Peyer's patch (tissue), 4 donors: ENCODE measurements around the gene NOTUM. TPM values are rescaled to one million over a fixed set of nuclear protein-coding genes. Genes with fewer than 3 reads are reported as not detected.
A peak's percentile ranks its signal among the peaks of the same experiment; 100 is the strongest.

Experiments
- DNase-seq, 3 donors: peaks; one replicate each; pipeline ENCODE4 v3.0.0-alpha.2; 2017 to 2019
- H3K27ac ChIP-seq, 4 donors: fragments of 200-600 bp; sonication (generic); one replicate each; pipeline ENCODE4 v1.5.1; 2016 to 2019
- H3K27me3 ChIP-seq, 2 donors: fragments of 200-600 bp; sonication (generic); one replicate each; pipeline ENCODE4 v1.5.1; 2019
- H3K36me3 ChIP-seq, 3 donors: fragments of 200-600 bp; sonication (generic); one replicate each; pipeline ENCODE4 v1.5.1; 2016 to 2019
- H3K4me1 ChIP-seq, 4 donors: fragments of 200-600 bp; sonication (generic); one replicate each; pipeline ENCODE4 v1.5.1; 2016 to 2019
- H3K4me3 ChIP-seq, 4 donors: fragments of 200-600 bp; sonication (generic); 1 replicate in 3 of 4; 2 replicates in 1 of 4; pipeline ENCODE4 v1.5.1; 2016 to 2019; ENCODE audit warnings: mild to moderate bottlenecking in 1 of 4
- H3K9me3 ChIP-seq, 4 donors: fragments of 200-600 bp; sonication (generic); one replicate each; pipeline ENCODE4 v1.5.1; 2016 to 2019; ENCODE audit warnings: mild to moderate bottlenecking in 1 of 4
- POLR2A ChIP-seq, 2 donors: fragments of 450-650 bp; IDR thresholded peaks; one replicate each; pipeline ENCODE4 v1.5.1; 2017; ENCODE audit warnings: antibody characterized with exemption in 2 of 2, mild to moderate bottlenecking in 2 of 2, moderate library complexity in 2 of 2
- total RNA-seq, 4 donors: library from RNA; depleted of rRNA; stranded (reverse); fragments of >200 nt; gene quantifications; one replicate each; pipeline ENCODE4 v1.1.0, GENCODE V29; 2016
- TF ChIP-seq, protein P1 (sequence below), 6 experiments: fragments of 450-650 bp in 4 of 6; fragments of 200-600 bp in 2 of 6; sonication (generic) in 1 of 6; IDR thresholded peaks; one replicate each; pipeline ENCODE4 v1.5.1; 2017 to 2019; ENCODE audit warnings: antibody characterized with exemption in 6 of 6, mild to moderate bottlenecking in 3 of 6, moderate library complexity in 1 of 6

The NOTUM gene
- total RNA-seq, 4 donors from 2014 or later: 1.2 TPM; not detected in 3

DNA sequence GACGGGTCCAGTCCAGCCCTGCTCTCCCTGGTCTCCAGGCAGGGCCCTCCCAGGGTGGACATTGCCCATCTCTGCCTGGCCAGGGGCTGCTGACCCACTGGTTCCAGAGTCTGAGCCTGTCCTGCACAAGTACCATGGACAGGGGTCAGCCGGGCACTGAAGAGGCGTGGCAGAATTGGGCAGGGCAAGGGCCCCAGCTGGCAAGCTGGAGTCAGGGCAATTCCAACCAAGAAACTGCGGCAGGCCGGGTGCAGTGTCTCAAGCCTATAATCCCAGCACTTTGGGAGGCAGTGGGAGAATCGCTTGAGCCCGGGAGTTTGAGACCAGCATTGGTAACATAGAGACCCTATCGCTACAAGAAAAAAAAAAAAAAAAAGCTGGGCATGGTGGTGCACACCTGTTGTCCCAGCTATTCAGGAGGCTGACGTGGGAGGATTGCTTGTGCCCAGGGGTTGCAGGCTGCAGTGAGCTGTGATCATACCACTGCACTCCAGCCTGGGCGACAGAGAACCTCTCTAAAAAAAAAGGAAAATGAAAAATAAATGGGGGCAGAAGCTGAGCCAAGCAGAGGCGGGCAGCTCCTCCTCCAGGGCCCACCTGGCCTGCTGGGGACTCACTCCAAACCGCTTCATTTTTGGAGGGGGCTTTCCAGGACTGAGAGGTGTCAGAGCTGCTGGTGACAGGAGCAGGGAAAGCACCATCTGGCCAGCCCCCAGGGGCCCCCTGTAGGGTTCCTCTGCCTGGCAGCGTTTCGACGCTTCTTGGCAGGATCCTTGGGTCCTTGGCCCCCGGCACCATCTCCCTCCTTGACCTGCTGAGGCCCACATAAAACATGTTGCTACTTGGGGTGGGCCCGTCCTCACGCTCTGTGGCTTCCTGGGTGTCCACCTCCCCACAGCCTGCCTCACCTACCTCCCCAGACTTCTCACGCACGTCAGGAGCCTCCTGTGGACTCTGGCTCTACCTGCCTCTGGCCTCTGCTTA lies 30.6 kb downstream of the NOTUM start:
- no peak overlapping the region for H3K4me3 ChIP-seq
- H3K27me3 ChIP-seq: no peaks in the 10 kb centered on the region
- DNase-seq: peak in 1 of 3 donors; percentile 69
- H3K27ac ChIP-seq: no peak overlapping the region
- peaks cover 0 to 32% (median 16%) of the 10 kb centered on the region in 4 donors for H3K4me1 ChIP-seq
- no peaks in the 10 kb centered on the region for H3K9me3 ChIP-seq
- no peak for TF ChIP-seq POLR2A (IDR thresholded peaks at IDR 0.05)
- TF ChIP-seq, protein P1, sequence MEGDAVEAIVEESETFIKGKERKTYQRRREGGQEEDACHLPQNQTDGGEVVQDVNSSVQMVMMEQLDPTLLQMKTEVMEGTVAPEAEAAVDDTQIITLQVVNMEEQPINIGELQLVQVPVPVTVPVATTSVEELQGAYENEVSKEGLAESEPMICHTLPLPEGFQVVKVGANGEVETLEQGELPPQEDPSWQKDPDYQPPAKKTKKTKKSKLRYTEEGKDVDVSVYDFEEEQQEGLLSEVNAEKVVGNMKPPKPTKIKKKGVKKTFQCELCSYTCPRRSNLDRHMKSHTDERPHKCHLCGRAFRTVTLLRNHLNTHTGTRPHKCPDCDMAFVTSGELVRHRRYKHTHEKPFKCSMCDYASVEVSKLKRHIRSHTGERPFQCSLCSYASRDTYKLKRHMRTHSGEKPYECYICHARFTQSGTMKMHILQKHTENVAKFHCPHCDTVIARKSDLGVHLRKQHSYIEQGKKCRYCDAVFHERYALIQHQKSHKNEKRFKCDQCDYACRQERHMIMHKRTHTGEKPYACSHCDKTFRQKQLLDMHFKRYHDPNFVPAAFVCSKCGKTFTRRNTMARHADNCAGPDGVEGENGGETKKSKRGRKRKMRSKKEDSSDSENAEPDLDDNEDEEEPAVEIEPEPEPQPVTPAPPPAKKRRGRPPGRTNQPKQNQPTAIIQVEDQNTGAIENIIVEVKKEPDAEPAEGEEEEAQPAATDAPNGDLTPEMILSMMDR (IDR thresholded peaks at IDR 0.05): no peak
- no peaks in the 10 kb centered on the region for H3K36me3 ChIP-seq

DNA sequence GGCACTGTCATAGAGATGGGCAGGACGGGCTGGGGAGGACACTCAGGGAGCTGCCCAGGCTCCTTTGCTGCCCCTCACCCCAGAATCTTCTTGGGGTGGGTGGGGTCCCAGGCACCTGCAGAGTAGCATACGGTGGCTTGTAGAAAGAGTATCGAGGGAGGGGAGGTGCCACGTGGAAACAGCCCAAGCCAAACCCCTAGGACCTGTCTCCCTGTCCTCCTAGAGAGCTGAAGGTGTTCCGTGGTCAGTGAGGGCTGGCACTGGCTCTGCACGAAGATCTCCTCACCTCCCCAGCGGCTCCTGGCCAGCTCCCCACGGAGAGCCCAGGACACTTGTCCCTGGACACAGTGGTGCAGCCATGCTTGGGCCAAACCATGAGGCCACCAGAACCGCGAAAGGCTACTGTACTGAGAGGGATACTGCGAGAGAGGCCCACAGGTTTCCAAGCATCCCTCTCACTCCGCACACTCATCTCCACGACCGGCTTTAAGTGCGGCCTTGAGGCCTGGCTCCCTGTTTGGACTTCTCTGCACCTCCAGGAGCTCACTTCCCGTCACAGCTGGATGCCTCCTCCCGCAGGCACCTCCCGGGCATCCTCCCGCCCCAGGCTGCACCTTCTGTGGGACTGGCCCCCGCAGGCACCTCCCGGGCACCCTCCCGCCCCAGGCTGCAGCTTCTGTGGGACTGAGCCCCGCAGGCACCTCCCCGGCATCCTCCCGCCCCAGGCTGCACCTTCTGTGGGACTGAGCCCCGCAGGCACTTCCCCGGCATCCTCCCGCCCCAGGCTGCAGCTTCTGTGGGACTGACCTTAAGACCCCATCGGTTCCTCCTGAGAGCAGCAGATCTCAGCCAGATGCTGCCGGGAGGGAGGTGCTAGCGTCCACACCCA lies 31.5 kb downstream of the NOTUM start:
- Histone ChIP-seq H3K4me3 (no peak overlapping the region), H3K36me3 (no peaks in the 10 kb centered on the region), H3K27ac (no peak overlapping the region), H3K9me3 (no peaks in the 10 kb centered on the region), H3K4me1 (peaks cover 3 to 41% (median 22%) of the 10 kb centered on the region in 4 donors), H3K27me3 (no peaks in the 10 kb centered on the region)
- DNase-seq: no peak
- TF ChIP-seq, protein P1 (IDR thresholded peaks at IDR 0.05): no peak
- TF ChIP-seq POLR2A (IDR thresholded peaks at IDR 0.05): no peak

DNA sequence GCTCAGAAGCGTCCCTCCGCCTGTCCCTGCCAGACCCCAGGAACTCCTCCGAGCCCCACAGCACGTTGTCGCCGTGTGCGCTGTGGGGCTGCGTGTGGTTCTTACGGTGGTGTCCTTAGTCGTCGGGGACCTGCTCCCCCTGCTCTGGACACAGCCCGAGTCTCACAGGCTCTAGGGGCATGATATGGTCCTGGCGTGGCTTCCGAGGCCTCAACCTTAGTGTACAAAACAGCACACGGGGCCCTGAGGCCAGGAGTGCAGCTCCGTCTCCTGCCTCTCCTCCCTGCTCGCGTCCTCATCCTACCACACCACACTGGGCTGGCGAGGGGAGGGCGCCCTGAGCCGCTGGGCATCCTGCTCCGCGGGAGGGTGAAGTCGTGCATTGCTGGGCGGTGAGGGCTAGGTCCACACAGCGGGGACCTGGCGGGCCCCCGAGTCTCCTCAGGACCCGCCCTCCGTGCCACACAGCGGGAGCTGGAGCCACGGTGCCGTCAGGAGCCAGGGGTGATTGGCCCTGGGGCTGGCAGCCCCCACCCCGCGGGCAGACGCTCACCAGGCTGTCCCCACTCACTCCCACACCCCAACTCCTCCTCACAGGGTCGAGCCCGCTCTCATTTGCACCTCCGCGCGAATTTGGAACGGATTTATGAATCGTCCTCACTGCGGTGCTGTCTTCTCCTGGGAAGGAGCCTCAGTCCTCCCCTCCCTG lies 32.3 kb downstream of the NOTUM start:
- no peak for DNase-seq
- Histone ChIP-seq H3K27me3 (no peaks in the 10 kb centered on the region), H3K36me3 (no peaks in the 10 kb centered on the region), H3K4me3 (peak overlapping the region; percentile 96 to 100 (median 98)), H3K4me1 (peaks cover 11 to 49% (median 22%) of the 10 kb centered on the region in 4 donors), H3K9me3 (no peaks in the 10 kb centered on the region), H3K27ac (no peak overlapping the region)
- TF ChIP-seq POLR2A (IDR thresholded peaks at IDR 0.05): no peak
- TF ChIP-seq, protein P1 (IDR thresholded peaks at IDR 0.05): no peak

DNA sequence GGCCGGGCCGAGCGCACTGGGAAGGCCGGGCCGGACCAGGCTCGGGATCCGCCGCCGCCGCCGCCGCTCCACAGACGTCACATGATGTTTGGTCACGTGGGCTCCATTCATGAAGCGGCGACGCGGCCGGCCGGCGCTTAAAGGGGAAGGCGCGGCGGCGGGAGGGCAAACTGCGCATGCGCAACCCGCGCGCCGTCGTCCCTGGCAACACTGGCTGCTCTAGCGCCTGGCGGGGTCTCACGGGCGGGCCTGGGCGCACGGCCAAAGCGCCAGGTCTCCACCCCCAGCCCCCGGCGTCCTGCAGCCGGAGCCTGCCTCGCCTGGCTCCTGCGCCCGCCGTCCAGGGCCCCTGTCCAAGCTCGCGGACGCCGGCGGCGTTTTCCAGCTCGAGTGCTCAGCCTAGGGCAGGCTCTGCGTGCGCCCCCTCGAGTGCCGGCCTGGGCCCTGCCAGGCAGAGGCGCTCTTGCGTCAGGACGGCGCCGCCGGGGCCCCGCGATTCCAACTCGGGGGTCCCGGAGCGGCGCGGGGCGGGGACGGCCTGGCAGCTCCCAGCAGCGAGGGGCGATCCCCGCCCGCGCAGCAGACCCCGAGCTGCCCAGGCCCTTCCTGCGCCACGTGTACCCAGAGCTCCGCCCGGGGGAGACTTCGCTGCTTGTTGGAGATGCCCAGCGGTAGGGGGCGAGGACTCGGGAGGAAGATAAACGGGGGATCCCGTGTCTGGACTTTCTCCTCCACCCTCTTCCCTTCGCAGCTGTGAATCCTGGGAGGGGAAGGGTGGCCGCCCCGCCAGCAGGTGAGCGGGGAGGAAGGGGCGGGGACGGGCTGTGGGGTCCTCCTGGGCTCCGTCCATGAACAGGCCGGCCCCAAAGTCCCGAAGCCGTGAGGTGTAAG lies 33.1 kb downstream of the NOTUM start, which contains the start of gene MAFG:
Gene MAFG (minus strand): TSS at position 83 of the 891 bp plus-strand sequence. CDS start 4,550 bp downstream, outside the sequence.
- Histone ChIP-seq H3K4me3 (peak within 1 kb of the TSS; percentile 96 to 100 (median 98)), H3K9me3 (no peaks in the 10 kb centered on the region), H3K4me1 (peaks cover 13 to 57% (median 22%) of the 10 kb centered on the region in 4 donors), H3K36me3 (peaks cover 0 to under 1% (median 0%) of the 10 kb centered on the region in 3 donors), H3K27ac (peak within 1 kb of the TSS; percentile 94 to 100 (median 97)), H3K27me3 (no peaks in the 10 kb centered on the region)
- DNase-seq: peak; percentile 92 to 96 (median 94)
- TF ChIP-seq, protein P1 (IDR thresholded peaks at IDR 0.05): peak in 3 of 6 experiments; percentile 12 to 15 (median 14)
- TF ChIP-seq POLR2A (IDR thresholded peaks at IDR 0.05): peak; percentile 67 to 68
